Astrocyte of the hippocampus (primary cell): ENCODE data around the gene C10orf62.
"Not testable (repeated sequence)": the region's sequence is repeated elsewhere in the genome, so short reads cannot be mapped to it uniquely, and the experiment has no call there.

Experiments used
- DNase-seq: peaks from one replicate; pipeline ENCODE4 v3.0.0; 2011; ENCODE audit warnings: low read depth, low spot score

The C10orf62 gene, protein sequence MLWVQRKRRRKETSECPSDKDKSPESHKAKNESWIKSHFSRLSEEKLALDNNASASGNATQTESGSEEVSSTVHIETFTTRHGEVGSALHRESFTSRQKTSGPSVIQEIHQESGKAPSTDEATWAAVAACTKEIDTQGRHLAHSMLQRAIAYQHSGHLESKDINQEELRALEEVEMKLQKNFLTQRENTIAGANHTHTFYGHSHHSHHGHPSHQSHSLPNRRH

GRCh38 chr10:97589479-97589878 is at the start of gene C10orf62:
Gene C10orf62, plus strand, starts transcription at chr10:97589721. Its CDS starts 177 bp downstream, at chr10:97589898.
- DNase-seq: no peak

GRCh38 chr10:97540669-97541500 is 48.6 kb upstream of the C10orf62 start:
- no peak for DNase-seq

DNA sequence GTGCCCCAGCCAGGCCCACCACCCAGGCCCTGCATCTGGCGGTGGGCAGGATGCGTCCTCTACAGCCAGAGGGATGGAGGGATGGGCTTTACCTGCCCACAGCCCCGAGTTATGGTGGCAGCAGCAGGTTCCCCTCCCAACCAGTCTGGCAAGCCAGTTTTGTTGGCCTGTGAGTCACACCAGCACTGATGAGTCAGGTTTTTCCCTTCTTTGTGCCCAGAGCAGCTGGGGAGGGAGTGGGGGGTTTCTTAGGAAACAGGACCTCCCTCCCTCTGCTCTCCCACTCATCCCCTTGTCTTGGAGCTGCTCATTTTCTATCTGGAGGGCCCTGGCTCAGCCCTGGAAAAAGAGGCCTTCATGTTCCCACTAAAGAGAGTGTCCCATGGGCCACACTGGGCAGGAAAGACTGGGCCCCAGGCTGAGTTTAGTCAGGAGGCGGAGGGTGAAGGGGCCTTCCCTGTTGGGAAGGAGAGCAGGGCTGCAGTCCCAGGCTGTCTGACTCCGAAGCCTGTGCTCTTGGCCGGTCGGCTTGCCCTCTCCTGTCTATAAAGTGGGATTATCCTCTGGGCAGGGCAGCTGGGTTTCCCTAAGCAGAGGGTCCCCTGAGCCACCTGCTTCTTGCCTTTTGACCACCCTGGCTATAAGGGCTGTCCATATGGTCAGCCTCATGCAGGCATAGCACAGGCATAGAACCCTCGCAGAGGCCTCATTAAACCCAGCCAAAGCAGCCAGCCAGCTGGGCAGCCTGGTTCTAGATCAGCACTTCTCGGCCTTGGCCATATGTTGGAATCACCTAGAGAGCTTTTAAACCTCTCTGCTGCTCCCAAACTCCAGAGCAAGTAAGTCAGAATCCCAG is 47.1 kb upstream of the C10orf62 start:
- peak; percentile 96 for DNase-seq

DNA sequence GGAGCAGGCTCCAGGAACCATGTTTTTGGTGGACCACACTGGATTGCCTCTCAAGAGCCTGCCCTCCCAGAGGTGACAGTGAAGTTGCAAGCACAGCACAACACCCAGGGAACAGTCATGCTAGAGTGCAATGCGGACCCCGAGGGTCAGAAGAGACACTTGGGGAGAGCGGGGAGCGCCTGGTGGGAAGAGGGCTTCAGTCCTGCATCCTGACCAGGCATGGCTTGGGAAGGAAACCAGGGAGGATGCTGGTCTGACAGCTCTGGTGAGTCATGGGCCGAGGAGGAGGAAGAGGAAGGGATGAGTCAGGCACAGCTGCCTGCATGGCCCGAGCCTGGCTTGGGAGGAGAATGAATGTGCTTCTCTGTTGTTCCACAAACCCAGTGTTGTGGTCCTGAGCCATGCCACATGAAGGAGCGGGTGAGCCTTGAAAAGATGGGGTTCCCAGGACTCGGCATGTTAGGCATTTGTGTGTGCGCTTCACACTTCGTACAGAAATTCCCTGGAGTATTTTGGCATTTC is 46.4 kb upstream of the C10orf62 start:
- peak; percentile 95 for DNase-seq

- no peak for DNase-seq
These were observed 42.9 kb upstream of the C10orf62 start for GRCh38 chr10:97546456-97547270.

GRCh38 chr10:97547271-97547600 is 42.3 kb upstream of the C10orf62 start:
- no peak for DNase-seq

DNA sequence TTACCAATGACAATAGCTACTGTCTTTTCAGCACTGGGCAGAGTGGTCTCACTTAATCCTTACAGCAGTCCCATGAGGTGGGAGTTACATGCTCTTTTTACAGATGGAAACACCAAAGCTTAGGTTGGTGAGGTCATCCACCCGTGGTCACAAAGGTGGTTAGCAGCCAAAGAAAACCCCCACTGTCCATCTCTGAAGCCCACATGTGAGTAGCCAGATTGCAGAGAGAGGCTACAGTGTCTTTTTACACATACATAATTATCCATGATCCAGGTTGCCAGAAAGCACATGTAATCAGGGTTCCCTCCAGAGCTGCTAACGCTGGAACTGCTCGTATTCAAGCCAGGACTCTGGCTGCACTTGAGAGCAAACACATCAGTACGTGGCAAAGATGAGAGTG is 41.6 kb upstream of the C10orf62 start:
- peak; percentile 50 for DNase-seq

- no peak for DNase-seq
These were observed 40.6 kb upstream of the C10orf62 start for GRCh38 chr10:97548828-97549455.

DNA sequence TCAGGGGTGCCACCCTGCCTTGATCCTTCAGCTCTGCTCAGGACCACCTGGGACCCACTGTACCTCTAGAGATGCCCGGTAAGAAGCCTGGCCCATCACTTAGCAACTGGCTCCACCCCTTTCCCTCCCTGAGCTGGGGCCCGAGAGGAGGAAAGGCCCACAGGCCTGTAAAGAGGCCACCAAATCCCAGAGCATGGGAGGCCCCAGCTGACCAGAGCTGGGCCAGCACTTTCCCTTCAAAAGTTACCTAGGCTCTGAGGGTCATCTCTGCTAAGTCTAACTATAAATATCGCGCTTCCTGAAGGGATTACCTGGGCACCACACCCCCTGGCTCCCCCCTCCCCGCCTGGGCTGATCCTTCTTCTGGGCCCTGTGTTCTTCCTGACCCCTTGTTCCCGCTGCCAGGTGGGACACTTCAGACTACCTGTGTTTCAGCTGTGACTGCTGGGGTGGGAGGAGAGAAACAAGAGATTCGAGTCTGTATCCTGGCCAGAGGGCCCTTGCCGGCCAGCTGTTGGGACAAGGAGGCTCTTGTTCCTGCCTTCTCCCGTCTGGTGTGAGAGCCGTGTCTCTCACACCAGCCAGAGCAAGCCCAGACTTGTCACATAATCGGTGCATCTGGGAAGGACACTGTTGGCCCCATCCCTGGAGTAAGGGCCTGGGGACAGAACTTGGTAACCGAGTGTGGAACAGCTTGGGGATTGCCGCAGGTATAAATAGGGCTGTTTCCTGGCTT is 39.8 kb upstream of the C10orf62 start:
- DNase-seq: no peak

- no peak for DNase-seq
These were observed 39.0 kb upstream of the C10orf62 start for GRCh38 chr10:97550336-97551149.

DNA sequence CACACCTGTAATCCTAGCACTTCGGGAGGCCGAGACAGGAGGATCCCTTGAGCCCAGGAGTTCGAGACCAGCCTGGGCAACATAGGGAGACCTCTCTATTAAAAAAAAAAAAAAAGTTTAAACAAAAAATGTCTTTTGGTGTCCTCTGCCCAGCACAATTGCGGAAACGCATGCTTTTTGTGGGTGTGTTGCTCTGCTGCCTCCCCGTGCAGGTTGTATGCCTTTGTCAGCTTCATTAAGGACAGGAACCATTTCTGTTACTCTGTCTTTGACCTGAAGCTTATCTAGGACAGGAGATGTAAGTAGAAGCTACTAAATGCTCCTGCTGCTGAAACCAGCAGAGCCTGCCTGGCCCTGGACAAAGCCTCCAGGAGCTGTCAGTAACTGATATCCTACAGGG is 38.2 kb upstream of the C10orf62 start:
- no peak for DNase-seq

DNA sequence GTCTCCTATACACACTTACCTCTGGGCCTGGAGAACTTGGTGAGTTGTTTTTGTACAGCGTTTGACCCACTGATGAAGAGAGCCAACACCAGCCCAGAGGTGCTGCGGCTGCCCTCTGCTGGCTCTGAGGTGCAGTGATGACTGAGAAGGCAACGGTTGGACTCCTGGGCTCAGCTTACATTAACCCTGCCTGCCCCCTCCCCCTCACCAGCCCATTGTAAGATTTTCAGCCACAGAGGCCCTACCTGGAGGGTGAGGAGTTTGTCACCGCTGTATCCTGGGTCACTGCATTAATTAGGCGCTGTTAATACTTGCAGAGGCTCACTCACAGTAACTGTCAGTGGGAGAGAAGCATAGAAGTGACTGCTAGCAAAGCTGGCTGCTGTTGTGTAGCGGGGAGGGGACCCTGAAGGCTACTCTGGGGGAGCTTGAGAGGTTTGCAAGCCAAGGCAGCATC is 35.9 kb upstream of the C10orf62 start:
- peak; percentile 68 for DNase-seq

GRCh38 chr10:97554336-97554735 is 35.2 kb upstream of the C10orf62 start:
- not testable (repeated sequence) for DNase-seq

DNA sequence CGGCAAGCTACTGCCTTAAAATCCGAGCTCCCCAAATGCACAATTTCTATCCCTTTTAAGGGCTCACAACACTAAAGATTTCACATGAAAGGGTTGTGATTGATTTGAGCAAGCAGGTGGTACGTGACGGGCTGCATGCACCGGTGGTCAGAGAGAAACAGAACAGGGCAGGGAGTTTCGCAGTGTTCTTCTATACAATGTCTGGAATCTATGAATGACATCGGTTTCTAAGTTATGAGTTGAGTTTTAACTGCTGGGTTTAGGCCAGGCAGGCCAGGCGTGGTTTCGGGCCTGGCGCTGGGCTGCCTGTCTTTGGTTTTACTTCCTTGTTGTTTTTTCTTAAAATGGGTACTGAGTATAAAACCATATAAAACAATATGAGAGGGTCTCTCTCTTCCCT is 34.0 kb upstream of the C10orf62 start:
- DNase-seq: not testable (repeated sequence)

DNA sequence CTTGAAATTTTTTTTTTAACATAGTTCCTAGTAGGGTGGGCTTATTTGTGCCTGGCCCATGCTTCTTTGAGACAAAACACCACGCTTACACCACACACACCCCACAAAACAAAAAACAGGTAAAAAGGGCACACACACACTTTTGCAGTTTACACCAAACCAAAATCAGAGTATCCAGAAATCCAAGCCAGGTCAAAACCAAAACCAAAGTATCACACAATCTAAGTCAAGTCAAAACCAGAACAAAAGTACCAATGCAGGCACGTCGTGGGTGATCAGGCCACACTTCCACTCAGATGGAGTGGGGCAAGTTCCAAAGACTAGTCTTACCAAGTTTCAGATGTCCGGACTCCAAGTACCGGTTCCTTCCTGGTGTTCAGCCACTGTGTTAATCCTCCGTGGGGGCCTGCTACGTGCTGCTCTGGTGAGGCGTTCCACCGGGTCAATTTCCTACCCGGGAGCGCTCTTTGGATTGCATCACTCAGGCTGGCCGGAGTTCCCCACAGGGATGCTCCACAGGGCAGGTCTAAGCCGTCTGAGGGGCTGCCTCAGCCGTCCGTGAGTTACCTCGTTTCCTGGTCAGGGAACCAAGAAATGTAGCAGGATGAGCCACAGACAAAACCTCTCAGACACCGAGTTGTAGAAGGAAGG is 28.7 kb upstream of the C10orf62 start:
- not testable (repeated sequence) for DNase-seq

DNA sequence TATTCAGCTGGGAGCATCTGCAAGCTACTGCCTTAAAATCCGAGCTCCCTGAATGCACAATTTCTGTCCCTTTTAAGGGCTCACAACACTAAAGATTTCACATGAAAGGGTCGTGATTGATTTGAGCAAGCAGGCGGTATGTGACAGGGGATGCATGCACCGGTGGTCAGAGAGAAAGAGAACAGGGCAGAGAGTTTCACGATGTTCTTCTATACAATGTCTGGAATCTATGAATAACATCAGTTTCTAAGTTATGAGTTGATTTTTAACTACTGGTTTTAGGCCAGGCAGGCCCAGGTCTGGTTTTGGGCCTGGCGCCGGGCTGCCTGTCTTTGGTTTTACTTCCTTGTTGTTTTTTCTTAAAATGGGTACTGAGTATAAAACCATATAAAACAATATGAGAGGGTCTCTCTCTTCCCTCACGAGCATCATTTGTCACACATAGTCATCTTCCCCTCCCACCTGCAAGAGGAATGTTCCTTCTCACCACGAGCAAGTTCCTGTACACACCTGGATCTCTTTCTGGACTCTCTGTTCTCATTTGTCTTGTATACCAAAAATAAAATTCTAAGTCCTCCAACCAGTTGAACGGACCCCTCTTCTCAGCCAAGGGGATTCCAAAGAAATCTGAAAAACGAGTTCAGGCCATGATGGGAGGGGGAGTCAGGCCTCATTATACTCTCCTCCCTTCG is 28.0 kb upstream of the C10orf62 start:
- not testable (repeated sequence) for DNase-seq

- DNase-seq: not testable (repeated sequence)
These were observed 27.2 kb upstream of the C10orf62 start for GRCh38 chr10:97562329-97562728.

DNA sequence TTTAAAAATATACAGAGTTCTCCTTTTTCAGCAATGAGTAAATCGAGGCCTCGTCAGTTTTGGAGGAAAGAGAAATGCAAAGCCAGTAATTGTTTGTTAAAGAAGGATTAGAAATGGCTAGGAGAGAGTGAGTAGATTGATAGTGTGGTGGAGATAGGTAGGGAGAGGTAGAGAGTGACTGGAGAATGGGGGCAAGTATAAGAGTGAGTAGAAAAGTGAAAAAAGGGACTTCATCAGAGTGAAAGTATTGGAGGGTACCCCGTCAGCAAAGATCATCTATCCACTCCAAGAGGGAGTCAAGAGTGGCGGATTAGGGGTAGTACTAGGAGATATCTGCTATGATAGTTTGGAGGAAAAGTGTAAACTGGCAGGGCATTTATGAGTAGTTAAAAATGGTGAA is 26.2 kb upstream of the C10orf62 start:
- DNase-seq: no peak
